ENCODE data around the gene WDR82. TPM values are rescaled to one million over a fixed set of nuclear protein-coding genes. Genes with fewer than 3 reads are reported as not detected.
"Not testable (repeated sequence)": the region's sequence is repeated elsewhere in the genome, so short reads cannot be mapped to it uniquely, and the experiment has no call there.

The WDR82 gene
- total and polyA plus RNA-seq, 12 donors = 19.3 to 78.4 (median 69.4) TPM

DNA sequence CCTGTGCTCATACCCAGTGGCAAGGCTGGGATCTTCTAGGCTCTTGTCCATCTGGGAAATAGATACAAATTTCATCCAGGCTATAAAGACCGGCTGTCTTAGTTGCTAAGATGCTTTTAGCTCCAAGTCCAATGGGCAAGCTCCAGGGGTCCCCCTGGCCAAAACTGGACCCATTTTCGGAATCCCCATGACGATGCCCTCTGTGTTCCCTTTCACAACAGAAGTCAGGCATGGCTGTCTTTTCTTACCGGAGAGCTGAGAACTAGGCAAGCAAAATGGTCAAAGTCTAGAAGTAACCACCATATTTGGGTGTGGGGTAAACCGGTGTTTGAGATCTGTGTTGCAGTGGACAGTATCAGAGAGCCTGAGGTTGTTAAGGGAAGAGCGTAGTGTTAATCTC is 10.2 kb upstream of the WDR82 start:
- no peak for DNase-seq
- WGBS, 2 donors = 92 to 93% methylated on average over 6 of the region's 6 CpGs
- Histone ChIP-seq H3K27ac (peak overlapping the region in 8 of 10 donors; percentile 94 to 100 (median 99)), H3K4me3 (peak overlapping the region in 9 of 10 donors; percentile 59 to 98 (median 68)), H3K4me1 (peaks cover 5 to 25% (median 16%) of the 10 kb centered on the region in 9 donors), H3K27me3 (no peaks in the 10 kb centered on the region), H3K36me3 (peaks cover 0 to 46% (median 14%) of the 10 kb centered on the region in 9 donors), H3K9me3 (no peaks in the 10 kb centered on the region)
- TF ChIP-seq CTCF (IDR thresholded peaks at IDR 0.05) = no peak
- intact Hi-C loops (cut with DNase I) = loop anchor here in 2 of 10 donors (2.0 to 10.0 kb wide), 3 partner anchors 50 to 294 kb away; partner anchors contain the start of genes RPL29 (in 1 of the 2) and TWF2 (in 1 of the 2)
- ATAC-seq = no peak

DNA sequence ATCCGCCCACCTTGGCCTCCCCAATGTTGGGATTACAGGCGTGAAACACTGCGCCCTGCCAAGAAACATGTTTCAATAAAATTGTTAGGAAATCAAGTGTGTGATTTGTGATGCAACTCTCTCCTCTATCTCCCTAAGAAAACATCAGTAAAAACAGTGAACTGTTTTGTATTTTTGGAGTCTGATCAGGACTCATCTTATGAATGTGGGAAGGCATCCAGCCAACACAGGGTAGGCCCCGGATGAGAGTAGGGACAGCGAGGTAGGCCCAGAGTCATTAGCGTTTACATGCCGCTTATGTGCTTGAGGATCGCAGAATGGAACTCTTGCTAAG is 8.3 kb upstream of the WDR82 start:
- Histone ChIP-seq H3K36me3 (peaks cover 0 to 39% (median 11%) of the 10 kb centered on the region in 9 donors), H3K9me3 (no peaks in the 10 kb centered on the region), H3K4me1 (peaks cover 5 to 36% (median 16%) of the 10 kb centered on the region in 9 donors), H3K4me3 (peak overlapping the region in 9 of 10 donors; percentile 59 to 98 (median 68)), H3K27me3 (no peaks in the 10 kb centered on the region), H3K27ac (peak overlapping the region in 9 of 10 donors; percentile 94 to 100 (median 97))
- no peak for DNase-seq
- intact Hi-C loops (cut with DNase I) = loop anchor here in 1 of 10 donors (5.0 to 10.0 kb wide), 2 partner anchors 49 to 292 kb away; partner anchors contain the start of genes RPL29 and TWF2
- TF ChIP-seq CTCF (IDR thresholded peaks at IDR 0.05) = no peak
- ATAC-seq = no peak
- 75 to 77% methylated on average over 8 of the region's 8 CpGs for WGBS, 2 donors

DNA sequence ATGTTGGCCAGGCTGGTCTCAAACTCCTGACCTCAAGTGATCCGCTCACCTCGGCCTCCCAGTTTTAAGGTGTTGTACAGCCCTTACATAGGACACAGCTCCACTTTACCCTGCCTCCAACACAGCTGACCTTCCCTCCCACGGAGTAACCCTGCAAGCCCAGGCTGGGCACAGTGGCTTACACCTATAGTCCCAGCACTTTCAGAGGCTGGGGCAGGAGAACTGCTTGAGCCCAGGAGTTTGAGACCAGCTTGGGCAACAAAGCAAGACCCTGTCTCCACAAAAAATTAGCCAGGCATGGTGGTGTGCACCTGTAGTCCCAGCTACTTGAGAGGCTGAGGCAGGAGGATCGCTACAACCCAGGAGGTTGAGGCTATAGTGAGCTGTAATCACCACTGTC is 5.6 kb upstream of the WDR82 start:
- intact Hi-C loops (cut with DNase I) = loop anchor here in 1 of 10 donors (10.0 kb wide), 1 partner anchor 289 kb away; the partner anchor contains the start of gene RPL29
- H3K4me1 ChIP-seq = peaks cover 8 to 53% (median 33%) of the 10 kb centered on the region in 9 donors
- 90 to 97% methylated on average over 4 of the region's 4 CpGs for WGBS, 2 donors
- not testable (repeated sequence) for DNase-seq, H3K4me3 ChIP-seq, H3K27ac ChIP-seq, ATAC-seq, H3K9me3 ChIP-seq, H3K27me3 ChIP-seq
- H3K36me3 ChIP-seq = peaks cover 0 to 24% (median 0%) of the 10 kb centered on the region in 9 donors

DNA sequence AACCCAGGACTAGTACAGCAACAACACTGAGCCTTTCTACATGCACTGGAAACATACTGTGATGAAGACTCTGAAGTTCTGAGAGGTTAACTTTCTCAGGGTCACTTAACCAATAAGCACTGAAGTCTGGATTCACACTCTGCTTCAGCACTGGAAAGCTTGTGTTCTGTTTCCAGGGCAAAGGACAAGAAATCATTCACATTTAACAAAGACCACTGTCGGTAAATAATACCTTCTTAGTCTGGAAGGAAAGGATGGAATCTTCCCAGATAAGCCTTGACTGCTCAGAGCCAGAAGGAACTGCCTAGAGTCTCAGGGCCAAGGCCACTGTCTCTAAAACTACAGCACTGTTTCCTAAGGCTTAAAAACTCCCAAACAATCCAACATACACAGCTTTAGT is 4.9 kb upstream of the WDR82 start:
- WGBS, 2 donors = 55 to 57% methylated on average over 1 of the region's 1 CpG
- H3K27ac ChIP-seq = peak overlapping the region in 1 of 10 donors; percentile 73
- no peak for ATAC-seq

More for the DNA sequence above, 4.9 kb upstream of the WDR82 start:
- Histone ChIP-seq H3K4me3 (no peak overlapping the region), H3K9me3 (no peaks in the 10 kb centered on the region), H3K36me3 (peaks cover 0 to 24% (median 0%) of the 10 kb centered on the region in 9 donors), H3K27me3 (no peaks in the 10 kb centered on the region), H3K4me1 (peaks cover 8 to 49% (median 30%) of the 10 kb centered on the region in 9 donors)
- no peak for TF ChIP-seq CTCF (IDR thresholded peaks at IDR 0.05)
- DNase-seq = no peak
- intact Hi-C loops (cut with DNase I) = loop anchor here in 1 of 10 donors (10.0 kb wide), 1 partner anchor 289 kb away; the partner anchor contains the start of gene RPL29

Data from heart right ventricle (tissue), 16 donors.